Hematopoietic multipotent progenitor cell (in vitro differentiated cells): ENCODE measurements around the gene PDGFA. TPM values are rescaled to one million over a fixed set of nuclear protein-coding genes. Genes with fewer than 3 reads are reported as not detected.

ENCODE experiments used
- DNase-seq, 3 donors: peaks; one replicate each; pipeline ENCODE4 v3.0.0-alpha.2; 2011 to 2015; ENCODE audit warnings: low read depth in 2 of 3, low spot score in 2 of 3
- total RNA-seq: library from RNA; depleted of rRNA; stranded (reverse); fragments of >200 nt; gene quantifications from one replicate; pipeline ENCODE4 v1.2.3, GENCODE V29; 2012

PDGFA gene
- total RNA-seq, 1 donor: 1.1 TPM

- no peak for DNase-seq
Measured at GRCh38 chr7:507623-508300, 11.9 kb downstream of the PDGFA start.

- no peak for DNase-seq
Measured at GRCh38 chr7:506921-507622, 12.6 kb downstream of the PDGFA start.

- DNase-seq: no peak
Measured at GRCh38 chr7:506391-506831, 13.2 kb downstream of the PDGFA start.

- DNase-seq: no peak
Measured at GRCh38 chr7:505171-505570, 14.5 kb downstream of the PDGFA start.

GRCh38 chr7:504221-505111 is 15.2 kb downstream of the PDGFA start:
- DNase-seq: no peak

GRCh38 chr7:503575-504111 is 16.0 kb downstream of the PDGFA start:
- no peak for DNase-seq

GRCh38 chr7:502296-502695 is 17.4 kb downstream of the PDGFA start:
- no peak for DNase-seq

- DNase-seq: no peak
Measured at GRCh38 chr7:501526-501925, 18.1 kb downstream of the PDGFA start.

- no peak for DNase-seq
Measured at GRCh38 chr7:500521-501420, 18.9 kb downstream of the PDGFA start.

- DNase-seq: no peak
Measured at GRCh38 chr7:499853-500485, 19.7 kb downstream of the PDGFA start.

- DNase-seq: no peak
Measured at GRCh38 chr7:498678-499641, 20.7 kb downstream of the PDGFA start.

- no peak for DNase-seq
Measured at GRCh38 chr7:497946-498655, 21.5 kb downstream of the PDGFA start.

- no peak for DNase-seq
Measured at GRCh38 chr7:497346-497745, 22.3 kb downstream of the PDGFA start.

- DNase-seq: peak in 2 of 3 donors; percentile 53 to 87
Measured at GRCh38 chr7:496528-497295, 22.9 kb downstream of the PDGFA start.

- no peak for DNase-seq
Measured at GRCh38 chr7:495761-496321, 23.8 kb downstream of the PDGFA start.

- no peak for DNase-seq
Measured at GRCh38 chr7:495326-495725, 24.3 kb downstream of the PDGFA start.

- DNase-seq: no peak
Measured at GRCh38 chr7:494906-495305, 24.7 kb downstream of the PDGFA start.
